ENCODE results near the gene KRTCAP3.

The KRTCAP3 gene

DNA sequence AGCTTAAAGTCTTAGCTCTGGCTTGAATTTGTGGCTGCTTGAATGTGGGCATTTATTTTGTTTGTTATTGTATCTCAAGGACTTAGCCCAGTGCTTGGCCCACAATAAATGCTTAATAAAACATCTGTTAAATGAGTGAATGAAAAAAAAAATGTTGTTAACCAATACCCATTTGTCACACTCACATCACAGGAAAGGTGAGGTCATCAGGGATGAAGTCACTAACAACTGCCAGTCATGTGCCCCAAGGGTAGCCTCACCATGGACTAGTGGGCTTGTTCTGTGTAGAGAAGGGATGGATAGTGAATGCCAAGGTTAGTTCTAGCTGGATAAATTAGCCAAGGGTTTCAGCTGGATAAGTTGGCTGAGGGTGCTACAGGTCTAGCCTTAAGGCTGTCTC is 10.8 kb upstream of the KRTCAP3 start:
- no peaks in the 10 kb centered on the region for H3F3A ChIP-seq (ENCODE audit: control insufficient read depth, insufficient read depth)
- no peaks in the 10 kb centered on the region for H3K9me2 ChIP-seq (replicated peaks; ENCODE audit: control insufficient read depth, low read length)
- no peak overlapping the region for H3K4me2 ChIP-seq (ENCODE audit: low read length)
- H3K4me1 ChIP-seq (ENCODE audit: control insufficient read depth, low read length): peaks cover 22% of the 10 kb centered on the region
- H4K20me1 ChIP-seq (ENCODE audit: control insufficient read depth, insufficient read depth, low read depth, low read length): peaks cover 3% of the 10 kb centered on the region; the same call in 1 of the 2 replicates
- H3K27me3 ChIP-seq (ENCODE audit: control insufficient read depth, low read length): no peaks in the 10 kb centered on the region
- H3K36me3 ChIP-seq (ENCODE audit: control insufficient read depth, low read length): peaks cover 34% of the 10 kb centered on the region
- H3K27ac ChIP-seq (ENCODE audit: low read depth, low read length): no peak overlapping the region
- no peak overlapping the region for H3K4me3 ChIP-seq (ENCODE audit: low read length)
- TF ChIP-seq, protein P1, sequence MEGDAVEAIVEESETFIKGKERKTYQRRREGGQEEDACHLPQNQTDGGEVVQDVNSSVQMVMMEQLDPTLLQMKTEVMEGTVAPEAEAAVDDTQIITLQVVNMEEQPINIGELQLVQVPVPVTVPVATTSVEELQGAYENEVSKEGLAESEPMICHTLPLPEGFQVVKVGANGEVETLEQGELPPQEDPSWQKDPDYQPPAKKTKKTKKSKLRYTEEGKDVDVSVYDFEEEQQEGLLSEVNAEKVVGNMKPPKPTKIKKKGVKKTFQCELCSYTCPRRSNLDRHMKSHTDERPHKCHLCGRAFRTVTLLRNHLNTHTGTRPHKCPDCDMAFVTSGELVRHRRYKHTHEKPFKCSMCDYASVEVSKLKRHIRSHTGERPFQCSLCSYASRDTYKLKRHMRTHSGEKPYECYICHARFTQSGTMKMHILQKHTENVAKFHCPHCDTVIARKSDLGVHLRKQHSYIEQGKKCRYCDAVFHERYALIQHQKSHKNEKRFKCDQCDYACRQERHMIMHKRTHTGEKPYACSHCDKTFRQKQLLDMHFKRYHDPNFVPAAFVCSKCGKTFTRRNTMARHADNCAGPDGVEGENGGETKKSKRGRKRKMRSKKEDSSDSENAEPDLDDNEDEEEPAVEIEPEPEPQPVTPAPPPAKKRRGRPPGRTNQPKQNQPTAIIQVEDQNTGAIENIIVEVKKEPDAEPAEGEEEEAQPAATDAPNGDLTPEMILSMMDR (IDR thresholded peaks at IDR 0.05; ENCODE audit: low read depth, low read length, poor library complexity, severe bottlenecking): no peak
- TF ChIP-seq EZH2phosphoT487 (IDR thresholded peaks at IDR 0.05; ENCODE audit: borderline replicate concordance, low read length): no peak
- peaks cover 38% of the 10 kb centered on the region for H3K79me2 ChIP-seq (ENCODE audit: control insufficient read depth, low read length)
- no peaks in the 10 kb centered on the region for H3K9me3 ChIP-seq (ENCODE audit: control insufficient read depth, insufficient read depth, low read length)

DNA sequence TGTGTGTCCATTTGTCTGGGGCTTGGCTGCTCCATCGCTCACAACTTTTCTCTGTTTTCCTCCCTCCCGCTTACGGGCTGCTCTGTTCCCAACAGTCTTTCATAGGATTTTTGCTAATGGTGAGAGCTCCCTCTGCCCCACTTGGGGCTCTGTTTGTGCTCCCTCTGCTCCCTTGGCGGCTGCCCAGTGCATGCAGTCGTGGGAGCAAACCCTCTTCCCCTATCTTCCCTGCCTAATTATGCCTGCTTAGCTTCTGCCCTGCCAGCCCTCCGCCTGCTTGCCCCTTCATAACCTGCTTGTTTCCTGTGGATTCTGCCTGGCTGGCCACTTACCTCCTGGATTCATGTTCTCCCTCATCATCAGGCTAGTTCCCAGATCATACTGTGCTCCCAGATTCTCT is 6.6 kb upstream of the KRTCAP3 start:
- no peaks in the 10 kb centered on the region for H3F3A ChIP-seq (ENCODE audit: control insufficient read depth, insufficient read depth)
- H3K4me1 ChIP-seq (ENCODE audit: control insufficient read depth, low read length): peaks cover under 1% of the 10 kb centered on the region; the same call in 1 of the 2 replicates
- no peaks in the 10 kb centered on the region for H3K9me2 ChIP-seq (replicated peaks; ENCODE audit: control insufficient read depth, low read length)
- H3K27ac ChIP-seq (ENCODE audit: low read depth, low read length): no peak overlapping the region
- H3K36me3 ChIP-seq (ENCODE audit: control insufficient read depth, low read length): peaks cover 64% of the 10 kb centered on the region
- peaks cover 21% of the 10 kb centered on the region for H3K79me2 ChIP-seq (ENCODE audit: control insufficient read depth, low read length)
- no peaks in the 10 kb centered on the region for H3K9me3 ChIP-seq (ENCODE audit: control insufficient read depth, insufficient read depth, low read length)
- H4K20me1 ChIP-seq (ENCODE audit: control insufficient read depth, insufficient read depth, low read depth, low read length): no peaks in the 10 kb centered on the region
- TF ChIP-seq, protein P1 (IDR thresholded peaks at IDR 0.05; ENCODE audit: low read depth, low read length, poor library complexity, severe bottlenecking): no peak
- TF ChIP-seq EZH2phosphoT487 (IDR thresholded peaks at IDR 0.05; ENCODE audit: borderline replicate concordance, low read length): no peak
- no peaks in the 10 kb centered on the region for H3K27me3 ChIP-seq (ENCODE audit: control insufficient read depth, low read length)
- H3K4me2 ChIP-seq (ENCODE audit: low read length): no peak overlapping the region
- H3K4me3 ChIP-seq (ENCODE audit: low read length): no peak overlapping the region

- Histone ChIP-seq H3K4me3 (ENCODE audit: low read length) (no peak overlapping the region), H3K9me3 (ENCODE audit: control insufficient read depth, insufficient read depth, low read length) (no peaks in the 10 kb centered on the region), H3K79me2 (ENCODE audit: control insufficient read depth, low read length) (no peaks in the 10 kb centered on the region), H3F3A (ENCODE audit: control insufficient read depth, insufficient read depth) (no peaks in the 10 kb centered on the region), H4K20me1 (ENCODE audit: control insufficient read depth, insufficient read depth, low read depth, low read length) (no peaks in the 10 kb centered on the region), H3K27me3 (ENCODE audit: control insufficient read depth, low read length) (no peaks in the 10 kb centered on the region), H3K4me1 (ENCODE audit: control insufficient read depth, low read length) (no peaks in the 10 kb centered on the region), H3K36me3 (ENCODE audit: control insufficient read depth, low read length) (peaks cover 44% of the 10 kb centered on the region), H3K4me2 (ENCODE audit: low read length) (no peak overlapping the region), H3K9me2 (replicated peaks; ENCODE audit: control insufficient read depth, low read length) (no peaks in the 10 kb centered on the region), H3K27ac (ENCODE audit: low read depth, low read length) (no peak overlapping the region)
- TF ChIP-seq, protein P1 (IDR thresholded peaks at IDR 0.05; ENCODE audit: low read depth, low read length, poor library complexity, severe bottlenecking): no peak
- no peak for TF ChIP-seq EZH2phosphoT487 (IDR thresholded peaks at IDR 0.05; ENCODE audit: borderline replicate concordance, low read length)
Measured at GRCh38 chr2:27441226-27441926, 805 bp upstream of the KRTCAP3 start.
